Kidney (tissue), 14 donors: ENCODE results near the gene TEAD1. TPM values are rescaled to one million over a fixed set of nuclear protein-coding genes. Genes with fewer than 3 reads are reported as not detected.

ENCODE experiments used
- DNase-seq, 5 donors: peaks; one replicate each; pipeline ENCODE4 v3.0.0-alpha.2; 2013 to 2020
- FAIRE-seq: peaks from 2 replicates; lab custom pipeline; 2012; peaks lifted over from hg19 to GRCh38; lab: Jason Lieb, UNC
- H3K27ac ChIP-seq, 2 donors: one replicate each; pipeline ENCODE4 v1.7.0; 2013; ENCODE audit warnings: low read depth in 2 of 2, low read length in 2 of 2, inconsistent platforms in 1 of 2
- H3K27me3 ChIP-seq: one replicate; pipeline ENCODE4 v1.7.1; 2013; ENCODE audit warnings: low read length, inconsistent platforms; ENCODE audit not compliant: control insufficient read depth, insufficient read depth
- H3K36me3 ChIP-seq, 3 donors: one replicate each; pipeline versions ENCODE4 v1.7.0 to v1.7.1; 2013; ENCODE audit warnings: low read length in 3 of 3, control low read depth in 1 of 3, inconsistent platforms in 1 of 3; ENCODE audit not compliant: insufficient read depth in 3 of 3, control insufficient read depth in 2 of 3
- H3K4me1 ChIP-seq, 3 donors: one replicate each; pipeline versions ENCODE4 v1.7.0 to v1.7.1; 2013; ENCODE audit warnings: low read length in 3 of 3, inconsistent platforms in 1 of 3, low read depth in 1 of 3; ENCODE audit not compliant: control insufficient read depth in 2 of 3, insufficient read depth in 2 of 3
- H3K4me3 ChIP-seq, 3 donors: one replicate each; pipeline versions ENCODE4 v1.7.0 to v1.8.1; 2013; ENCODE audit warnings: low read length in 3 of 3, control low read depth in 1 of 3, inconsistent platforms in 1 of 3
- H3K9ac ChIP-seq, 3 donors: one replicate each; pipeline versions ENCODE4 v1.7.0 to v1.7.1; 2013; ENCODE audit warnings: low read length in 3 of 3, control low read depth in 1 of 3, inconsistent platforms in 1 of 3
- H3K9me3 ChIP-seq, 3 donors: one replicate each; pipeline versions ENCODE4 v1.7.0 to v1.7.1; 2013; ENCODE audit warnings: low read length in 3 of 3, control low read depth in 1 of 3, inconsistent platforms in 1 of 3; ENCODE audit not compliant: control insufficient read depth in 2 of 3, insufficient read depth in 1 of 3
- CTCF ChIP-seq: IDR thresholded peaks from 3 replicates; pipeline ENCODE4 v1.5.1; 2012; ENCODE audit warnings: mild to moderate bottlenecking, moderate library complexity, borderline replicate concordance; ENCODE audit not compliant: insufficient read depth; ENCODE audit errors: extremely low read depth
- intact Hi-C: fragments of 100-400 bp; cut with DNase I; formaldehyde crosslinking; loops from one replicate; pipeline ENCODE4 v1.11.1; 2022
- polyA plus RNA-seq: library from polyadenylated mRNA; stranded (reverse); fragments of 350-450 nt; fragmentation: Illumina TruSeq; extraction: RNeasy Lipid Tissue Mini Kit (QIAGEN cat#74804); gene quantifications from one replicate; pipeline ENCODE4 v1.2.3, GENCODE V29; 2014; ENCODE audit warnings: low read depth, low replicate concordance; ENCODE audit not compliant: insufficient read depth
- total RNA-seq: library from RNA; stranded (reverse); fragmentation: NEBNext Ultra II Directional; extraction: Animal tissue kit (Norgen Biotek cat#: 25700); gene quantifications from one replicate; pipeline ENCODE4 v1.2.1, GENCODE V29; 2021
- donor health status: control.
- donor health status: control.
- donor health status: control.
- donor health status: control.
- donor health status: control.
- donor health status: DM: yes; HTN: yes; CAD: no.
- donor health status: Normal renal cell carcinoma (clear cell type).

The TEAD1 gene
- total and polyA plus RNA-seq, 2 donors from 2014 or later, result 7.6 to 77.2 TPM

DNA sequence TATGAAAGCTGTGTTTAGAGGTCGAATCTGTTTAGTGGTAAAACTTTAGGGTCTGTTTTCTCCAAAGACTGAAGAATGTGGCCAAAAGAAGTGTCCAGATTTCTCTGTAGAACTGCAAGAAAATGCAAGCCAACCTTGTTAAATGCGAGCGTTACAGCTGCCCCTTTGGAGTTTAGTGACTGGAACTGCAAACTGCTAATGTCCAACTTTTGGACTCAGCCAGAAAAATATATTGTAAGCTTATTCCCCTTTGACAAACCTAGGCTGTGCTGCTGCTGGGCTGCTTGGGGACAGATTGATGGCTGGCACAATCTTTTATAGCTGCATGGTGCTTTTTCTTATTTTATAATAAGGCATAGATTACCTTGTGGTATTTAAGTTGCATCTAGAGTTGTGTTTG lies 3.9 kb downstream of the TEAD1 start:
- peak overlapping the region in 2 of 3 donors; percentile 39 to 69 for H3K4me3 ChIP-seq
- no peaks in the 10 kb centered on the region for H3K9me3 ChIP-seq

DNA sequence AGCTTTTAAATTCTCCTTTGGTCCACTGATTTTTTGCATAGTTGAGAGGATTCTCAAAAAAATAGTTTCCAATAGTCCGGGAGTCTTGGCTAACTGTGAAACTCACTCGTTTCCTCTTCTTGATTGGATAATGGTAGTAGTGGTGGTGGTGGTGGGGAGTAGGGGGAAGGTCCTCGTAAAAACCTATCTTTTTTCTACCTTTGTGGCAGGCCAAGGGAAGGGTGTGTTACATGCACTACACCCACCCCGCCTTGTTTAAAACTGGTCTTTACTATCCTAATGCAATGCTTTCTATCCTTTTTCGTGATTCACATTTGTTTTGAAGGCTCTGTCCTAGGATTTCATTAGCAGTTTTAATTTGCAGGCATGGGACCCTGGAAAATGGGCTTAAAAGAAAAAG lies 4.8 kb downstream of the TEAD1 start:
- peak overlapping the region in 1 of 3 donors; percentile 22 for H3K4me3 ChIP-seq
- no peak for FAIRE-seq
- H3K27ac ChIP-seq, result no peak overlapping the region
- no peaks in the 10 kb centered on the region for H3K36me3 ChIP-seq
- no peaks in the 10 kb centered on the region for H3K27me3 ChIP-seq
- DNase-seq, result no peak
- H3K4me1 ChIP-seq, result peaks cover 2 to 42% (median 25%) of the 10 kb centered on the region in 3 donors
- no peaks in the 10 kb centered on the region for H3K9me3 ChIP-seq
- intact Hi-C loops, result no loop called here
- H3K9ac ChIP-seq, result no peak overlapping the region
- no peak for TF ChIP-seq CTCF

More for the DNA sequence above, 3.9 kb downstream of the TEAD1 start:
- Histone ChIP-seq H3K4me1 (peaks cover 2 to 39% (median 18%) of the 10 kb centered on the region in 3 donors), H3K27me3 (no peaks in the 10 kb centered on the region), H3K36me3 (no peaks in the 10 kb centered on the region), H3K9ac (peak overlapping the region in 1 of 3 donors; percentile 48), H3K27ac (peak overlapping the region in 1 of 2 donors; percentile 48)
- no peak for TF ChIP-seq CTCF
- no peak for DNase-seq
- FAIRE-seq, result no peak
- intact Hi-C loops, result no loop called here

DNA sequence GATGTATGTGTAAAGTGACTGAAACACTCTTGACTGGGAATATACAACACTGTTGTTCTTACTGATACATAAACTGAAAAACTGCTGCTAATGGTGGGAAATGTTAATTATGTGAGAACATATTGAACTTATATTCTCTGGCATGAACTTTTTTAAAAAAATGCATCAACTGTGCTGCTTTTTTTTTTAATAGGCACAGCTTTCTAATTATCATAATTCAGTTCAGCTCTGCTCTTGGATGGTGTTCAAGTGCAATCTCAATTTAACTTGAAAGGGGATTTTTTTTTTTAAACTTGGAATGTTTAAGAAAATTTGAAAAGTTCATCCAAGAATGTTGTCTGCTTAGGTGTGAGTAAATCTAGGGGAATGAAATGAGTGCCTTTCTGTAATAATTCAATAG lies 5.2 kb downstream of the TEAD1 start:
- Histone ChIP-seq H3K9ac (no peak overlapping the region), H3K4me3 (peak overlapping the region in 1 of 3 donors; percentile 22), H3K36me3 (no peaks in the 10 kb centered on the region), H3K27me3 (no peaks in the 10 kb centered on the region), H3K4me1 (peaks cover 2 to 47% (median 28%) of the 10 kb centered on the region in 3 donors), H3K9me3 (no peaks in the 10 kb centered on the region), H3K27ac (no peak overlapping the region)
- DNase-seq (no peak), FAIRE-seq (no peak)
- TF ChIP-seq CTCF, result no peak
- intact Hi-C loops, result no loop called here
